NCI-H2107 (cell line): ENCODE measurements around the gene CRYGC.
A peak's percentile ranks its signal among the peaks of the same experiment; 100 is the strongest.
"Not testable (repeated sequence)": the region's sequence is repeated elsewhere in the genome, so short reads cannot be mapped to it uniquely, and the experiment has no call there.

ENCODE experiments used
- DNase-seq: peaks from one replicate; lab custom pipeline; 2025; lab: John Stamatoyannopoulos, UW

Gene CRYGC

DNA sequence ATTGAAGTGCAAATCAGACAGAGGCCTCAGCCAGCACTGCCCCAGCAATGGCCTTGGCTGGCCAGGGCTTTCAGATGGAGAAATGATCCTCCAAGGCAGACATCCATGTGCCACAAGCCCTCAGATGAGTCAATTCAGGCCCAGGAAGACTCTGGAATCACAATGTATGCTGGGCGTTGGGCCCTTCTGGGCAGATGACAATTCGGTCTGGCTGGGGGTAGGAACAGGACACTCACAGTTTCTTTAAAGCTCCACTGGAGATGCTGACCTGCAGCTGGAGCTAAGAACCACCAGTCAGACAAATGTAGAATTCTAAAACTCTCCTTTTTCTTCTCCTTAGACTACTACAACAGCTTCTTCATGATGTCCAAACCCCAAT is 7.1 kb upstream of the CRYGC start:
- no peak for DNase-seq

DNA sequence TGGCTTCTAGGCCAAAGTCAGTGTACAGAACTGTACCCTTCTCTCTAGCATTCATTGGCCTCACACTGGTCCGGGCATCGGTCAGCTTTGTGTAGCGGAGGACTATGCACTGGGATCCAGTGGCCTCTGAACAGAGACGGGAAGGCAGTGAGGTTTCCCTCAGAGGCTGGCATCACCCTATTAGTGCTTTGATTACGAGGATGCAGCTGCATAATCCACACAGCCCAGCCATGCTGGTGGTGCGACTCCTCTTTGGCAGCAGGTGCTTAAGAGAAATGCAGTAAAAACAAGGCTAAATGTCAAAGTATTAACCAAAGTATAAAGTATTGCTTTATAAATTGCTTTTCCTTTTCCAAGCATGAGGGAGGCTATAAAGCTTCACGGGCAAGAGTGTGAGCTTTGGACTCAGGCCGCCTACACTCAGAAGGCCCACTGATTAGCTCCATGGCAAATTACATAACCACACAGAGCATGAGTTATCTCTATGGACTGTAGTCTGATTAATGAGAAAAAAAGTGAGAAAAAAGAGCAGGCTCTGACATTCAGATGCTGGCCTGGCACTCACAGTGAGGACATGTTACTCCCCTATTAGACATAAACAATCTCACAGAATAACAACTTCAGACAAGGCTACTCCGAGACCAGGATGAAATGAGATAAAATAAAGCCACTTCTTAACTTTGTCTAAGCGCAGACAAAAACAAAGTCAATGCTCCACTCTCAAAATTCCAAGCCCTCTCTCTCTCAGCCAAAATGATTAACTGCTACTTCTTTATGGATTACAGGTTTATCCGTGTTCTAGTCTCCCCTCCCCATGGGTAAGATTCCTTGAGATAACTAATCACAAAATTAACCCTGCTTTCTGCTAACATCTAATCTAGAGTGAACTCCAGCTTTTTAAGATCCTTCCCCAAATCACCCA is 6.4 kb upstream of the CRYGC start:
- DNase-seq, result no peak

DNA sequence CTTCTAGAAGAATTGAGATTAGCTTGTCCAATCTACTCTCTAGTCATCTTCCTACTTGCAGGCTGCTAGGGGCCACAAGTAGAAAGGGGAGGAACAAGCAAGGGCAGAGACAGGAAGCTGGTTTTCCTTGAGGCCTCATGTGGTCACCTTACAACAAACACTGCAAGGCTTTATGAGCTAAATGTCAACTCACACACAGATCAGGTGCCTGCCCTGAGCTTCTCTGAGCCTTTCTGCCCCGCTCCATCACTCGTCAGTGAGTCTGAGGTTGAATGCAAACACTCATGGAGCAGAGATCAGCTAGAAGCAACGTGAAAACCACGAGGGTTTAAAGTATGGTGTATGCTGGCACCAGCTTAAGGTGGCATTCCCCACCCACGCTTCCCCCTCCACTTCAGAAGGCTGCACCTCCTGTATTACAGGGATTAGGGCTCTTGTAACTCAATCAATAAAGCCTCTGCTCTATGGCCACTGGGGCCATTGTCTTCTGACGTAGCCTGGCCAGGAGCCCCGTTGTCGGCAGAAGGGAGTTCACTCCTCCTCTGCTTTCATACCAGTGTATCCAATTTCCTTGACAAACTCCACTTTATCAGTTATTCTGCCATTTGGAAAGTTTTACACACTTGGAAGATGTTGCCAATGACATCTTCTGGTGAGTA is 5.4 kb upstream of the CRYGC start:
- DNase-seq, result no peak

- DNase-seq, result no peak
These were observed 1.1 kb upstream of the CRYGC start for GRCh38 chr2:208130712-208131110.

- DNase-seq, result no peak
These were observed 1.5 kb downstream of the CRYGC start for GRCh38 chr2:208128136-208128535.

DNA sequence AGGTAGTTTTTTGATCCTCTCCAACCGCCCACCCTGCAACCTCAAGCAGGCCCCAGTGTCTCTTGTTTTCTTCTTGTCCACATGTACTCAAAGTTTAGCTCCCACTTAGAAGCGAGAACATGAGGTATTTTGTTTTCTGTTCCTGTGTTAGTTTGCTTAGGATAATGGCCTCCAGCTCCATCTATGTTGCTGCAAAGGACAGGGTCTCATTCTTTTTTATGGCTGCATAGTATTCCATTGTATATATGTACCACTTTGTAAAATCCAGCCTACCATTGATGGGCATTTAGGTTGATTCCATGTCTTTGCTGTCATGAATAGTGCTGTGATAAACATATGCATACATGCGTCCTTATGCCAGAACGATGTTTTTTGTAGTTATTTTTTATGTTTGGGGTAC is 2.5 kb downstream of the CRYGC start:
- no peak for DNase-seq

DNA sequence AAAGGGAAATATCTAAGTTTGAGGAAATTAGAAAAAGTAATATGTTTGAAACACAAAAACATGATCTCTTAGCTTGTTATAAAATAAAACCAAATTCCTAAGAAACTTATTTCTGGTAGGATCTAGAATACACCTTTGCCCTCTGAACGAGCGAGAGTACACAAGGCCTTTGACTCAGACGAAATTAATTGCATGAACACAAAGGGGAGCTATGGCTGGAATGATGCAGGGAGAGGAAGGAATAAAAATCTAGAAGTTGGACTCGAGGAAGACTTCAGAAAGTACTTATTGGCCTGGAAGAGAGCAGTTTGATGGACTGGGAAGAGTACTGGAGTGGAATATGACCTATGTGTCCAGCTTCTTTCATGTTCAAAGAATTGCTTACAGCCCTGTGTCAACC is 4.4 kb downstream of the CRYGC start:
- no peak for DNase-seq

DNA sequence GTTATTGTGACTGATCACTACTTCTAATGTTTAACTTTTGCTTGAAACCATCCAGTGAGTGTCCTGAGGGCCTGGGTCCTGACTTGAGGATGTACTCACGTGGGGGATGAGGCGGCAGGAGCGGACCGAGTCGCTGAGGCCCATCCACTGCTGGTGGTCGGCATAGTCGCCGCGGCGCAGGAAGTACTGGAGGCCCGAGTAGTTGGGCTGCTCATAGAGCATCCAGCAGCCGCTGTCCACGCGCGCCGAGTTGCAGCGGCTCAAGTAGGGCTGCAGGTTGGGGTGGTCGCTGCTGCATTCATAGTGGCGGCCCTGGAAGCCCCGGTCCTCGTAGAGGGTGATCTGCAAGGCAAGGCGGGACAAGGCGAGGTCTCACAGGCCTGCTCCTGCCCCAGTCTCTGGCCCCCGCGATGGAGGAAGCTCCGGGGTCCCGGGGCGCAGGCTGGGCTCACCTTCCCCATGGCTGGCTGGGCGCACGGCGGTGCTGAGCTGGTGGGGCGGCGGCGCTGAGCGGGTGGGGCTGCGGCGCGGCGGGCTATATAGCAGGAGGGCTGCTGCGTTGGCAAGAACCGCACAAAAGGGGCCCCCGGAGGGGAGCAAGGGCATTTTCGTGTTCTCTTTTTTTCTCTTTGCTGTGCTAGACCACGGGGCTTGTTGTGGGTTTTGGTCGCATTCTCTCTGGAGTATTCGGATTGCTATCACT is 5.5 kb downstream of the CRYGC start, which contains the start of gene CRYGD:
Gene CRYGD, minus strand, starts transcription at position 512 of the 703 bp plus-strand sequence. Its CDS starts 51 bp downstream, at position 461.
- not testable (repeated sequence) for DNase-seq

GRCh38 chr2:208122248-208122647 is 7.4 kb downstream of the CRYGC start:
- DNase-seq, result no peak

DNA sequence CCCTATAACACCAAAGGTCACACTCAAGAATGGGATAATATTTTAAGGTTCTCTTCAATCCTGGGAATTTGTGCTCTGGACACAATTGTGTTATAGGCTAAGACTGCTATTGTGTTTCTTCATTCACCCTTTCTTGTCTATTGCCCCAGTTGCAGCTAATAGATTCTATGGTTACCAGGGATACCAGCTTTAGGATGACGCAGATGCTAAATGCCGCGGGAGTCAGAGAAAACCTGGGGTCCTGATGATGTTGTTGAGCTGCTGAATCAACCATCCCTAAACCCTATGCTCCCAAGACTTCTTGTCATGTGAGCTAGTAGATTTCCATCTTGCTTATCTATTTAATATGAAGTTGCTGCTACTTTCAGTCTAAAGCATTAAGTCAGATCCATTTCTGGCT is 10.7 kb downstream of the CRYGC start:
- DNase-seq, result no peak

- not testable (repeated sequence) for DNase-seq
These were observed 12.2 kb downstream of the CRYGC start for GRCh38 chr2:208117390-208117789.

- peak; percentile 69 for DNase-seq
These were observed 16.7 kb downstream of the CRYGC start for GRCh38 chr2:208112969-208113368.

GRCh38 chr2:208112273-208112745 is 17.3 kb downstream of the CRYGC start:
- DNase-seq, result not testable (repeated sequence)

DNA sequence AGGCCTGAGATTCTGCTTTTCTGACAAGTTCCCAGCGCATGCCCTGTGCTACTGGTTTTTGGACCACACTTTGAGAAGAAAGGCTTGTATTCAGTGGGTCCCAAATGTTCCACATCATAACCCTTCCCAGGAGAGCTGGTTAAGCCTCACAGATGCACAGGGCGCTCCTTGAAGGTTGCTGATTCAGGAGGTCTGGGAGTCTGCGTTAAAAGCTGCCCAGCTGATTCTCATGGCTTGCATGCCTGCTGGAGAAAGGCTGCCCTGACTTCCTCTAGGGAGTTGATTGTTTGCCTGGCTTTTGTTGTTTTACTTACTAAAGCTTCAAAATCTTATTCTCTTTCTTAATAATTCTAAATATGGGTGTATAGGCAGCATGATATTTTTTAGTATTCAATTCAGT is 26.0 kb downstream of the CRYGC start:
- DNase-seq, result no peak

DNA sequence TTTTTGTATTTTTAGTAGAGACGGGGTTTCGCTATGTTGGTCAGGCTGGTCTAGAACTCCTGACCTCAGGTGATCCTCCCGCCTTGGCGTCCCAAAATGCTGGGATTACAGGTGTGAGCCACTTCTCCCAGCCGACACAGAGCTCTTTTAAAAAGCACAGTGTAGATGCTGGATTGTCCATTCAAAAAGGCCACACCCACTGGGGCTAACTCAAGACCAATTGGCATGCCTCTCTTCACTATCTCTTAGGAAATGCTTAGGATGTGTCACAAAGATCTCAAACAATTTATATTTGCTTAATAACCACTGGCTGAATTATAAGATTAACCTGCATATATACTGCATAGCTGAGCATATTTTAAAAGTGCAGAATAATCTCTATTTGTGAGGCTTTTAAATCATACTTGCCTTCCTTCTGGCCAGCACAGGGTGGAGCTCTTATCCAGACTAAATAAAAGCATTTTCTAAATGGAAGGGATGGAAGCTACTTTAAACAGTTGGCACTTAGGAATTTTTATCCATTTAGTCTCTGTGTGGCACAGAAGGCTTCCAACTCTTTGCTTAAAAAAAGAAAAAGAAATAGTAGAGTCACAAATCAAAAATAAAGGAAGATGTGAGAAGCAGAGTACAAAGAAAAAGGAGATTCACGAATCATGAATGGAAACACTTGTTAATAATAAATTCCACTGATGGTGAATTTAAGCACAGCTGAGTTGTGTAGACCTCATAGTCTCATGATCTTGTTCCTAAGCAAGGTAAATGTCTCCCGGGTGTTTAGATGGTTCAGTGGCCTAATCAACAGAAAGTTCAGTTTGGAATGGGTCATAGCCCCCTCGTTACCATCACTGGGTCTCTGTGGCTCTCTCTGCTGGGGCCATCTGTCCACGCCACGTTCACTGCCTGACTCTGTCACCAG is 27.7 kb downstream of the CRYGC start:
- no peak for DNase-seq

DNA sequence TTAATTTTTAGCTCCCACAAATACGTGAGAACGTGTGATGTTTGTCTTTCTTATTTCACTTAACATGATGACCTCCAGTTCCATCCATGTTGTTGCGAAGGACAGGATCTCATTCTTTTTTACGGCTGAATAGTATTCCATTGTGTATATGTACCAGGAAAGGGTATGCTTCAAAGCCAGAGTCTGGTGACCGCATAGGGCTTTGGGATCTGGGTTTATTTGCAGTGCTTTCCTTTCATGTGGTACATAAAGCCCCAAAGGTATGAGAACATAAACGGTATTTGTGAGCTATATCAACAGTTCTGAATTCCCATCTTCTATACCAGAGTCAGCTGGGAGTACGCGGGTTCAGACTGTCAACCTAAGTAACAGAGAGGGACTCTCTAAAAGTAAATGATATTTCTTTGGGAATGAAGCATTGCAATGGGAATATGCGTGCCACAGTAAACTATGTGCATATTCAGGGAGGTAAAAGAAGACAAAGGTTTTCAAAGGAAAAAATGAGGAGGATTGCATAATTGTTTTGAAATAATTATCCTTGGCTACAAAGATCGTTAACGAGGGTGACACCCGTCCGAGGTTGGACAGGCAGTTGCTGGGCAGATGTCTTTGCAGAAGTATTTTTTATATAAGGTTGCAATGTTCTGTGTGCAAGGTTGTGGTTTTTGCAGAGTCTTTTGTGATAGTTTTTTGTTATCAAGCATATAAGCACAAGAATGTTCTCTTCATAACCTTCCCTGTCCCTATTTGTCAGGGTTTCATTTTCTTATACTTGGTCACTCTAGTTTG is 29.8 kb downstream of the CRYGC start:
- DNase-seq, result no peak

- DNase-seq, result not testable (repeated sequence)
These were observed 30.9 kb downstream of the CRYGC start for GRCh38 chr2:208098701-208099100.

GRCh38 chr2:208098267-208098666 is 31.4 kb downstream of the CRYGC start:
- DNase-seq, result no peak

- DNase-seq, result no peak
These were observed 31.8 kb downstream of the CRYGC start for GRCh38 chr2:208097801-208098200.

- no peak for DNase-seq
These were observed 32.3 kb downstream of the CRYGC start for GRCh38 chr2:208097313-208097712.

GRCh38 chr2:208096080-208096479 is 33.5 kb downstream of the CRYGC start:
- DNase-seq, result no peak
